Middle frontal gyrus (tissue), 1 donor: ENCODE measurements around the gene NPY2R.

Experiments used
- DNase-seq: peaks from one replicate; pipeline ENCODE4 v3.0.0-alpha.2; 2015; ENCODE audit warnings: low spot score; ENCODE audit errors: extremely low spot score

Gene NPY2R

GRCh38 chr4:155249016-155249566 is 40.7 kb downstream of the NPY2R start:
- DNase-seq: no peak

- DNase-seq: no peak
These were observed 43.9 kb downstream of the NPY2R start for GRCh38 chr4:155252327-155252726.

DNA sequence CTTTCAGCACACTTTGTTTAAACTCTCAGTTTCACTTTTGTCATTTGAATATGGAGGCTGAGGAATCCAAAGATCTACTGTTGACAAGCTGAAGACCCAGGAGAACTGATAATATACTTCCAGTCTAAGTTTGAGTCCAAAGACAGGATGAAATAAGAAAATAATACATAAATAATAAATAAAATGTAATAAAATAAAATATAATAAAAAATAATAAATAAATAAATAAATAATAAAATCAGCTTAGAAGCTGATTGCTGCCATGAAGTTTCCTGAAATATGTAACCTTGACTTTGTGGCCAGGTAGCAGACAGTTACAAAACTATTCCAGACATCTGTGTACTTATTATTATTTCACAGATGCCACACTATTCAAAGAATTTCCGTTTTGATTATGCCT is 55.0 kb downstream of the NPY2R start:
- DNase-seq: no peak

DNA sequence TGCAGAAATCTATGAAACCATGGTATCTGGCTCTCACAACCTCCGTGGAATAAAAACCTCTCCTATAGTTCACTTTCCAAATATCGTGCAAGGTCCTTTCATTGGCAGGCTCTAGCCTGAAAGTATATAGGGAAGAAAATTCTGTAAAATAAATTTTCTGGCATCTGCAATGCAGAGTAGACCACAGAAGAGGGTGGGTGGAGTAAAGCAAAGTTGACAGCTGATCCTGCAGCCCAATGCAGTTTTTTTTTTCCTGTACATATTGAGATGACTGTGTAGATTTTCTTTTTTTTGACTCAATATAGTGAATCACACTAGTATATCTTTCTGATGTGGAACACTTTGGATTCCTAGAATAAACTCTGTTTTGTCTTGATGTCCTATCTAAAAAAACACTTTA is 56.7 kb downstream of the NPY2R start:
- no peak for DNase-seq
